Measurements from ENCODE around the gene RNF225.
A peak's percentile ranks its signal among the peaks of the same experiment; 100 is the strongest.
"Not testable (repeated sequence)": the region's sequence is repeated elsewhere in the genome, so short reads cannot be mapped to it uniquely, and the experiment has no call there.

Gene RNF225

DNA sequence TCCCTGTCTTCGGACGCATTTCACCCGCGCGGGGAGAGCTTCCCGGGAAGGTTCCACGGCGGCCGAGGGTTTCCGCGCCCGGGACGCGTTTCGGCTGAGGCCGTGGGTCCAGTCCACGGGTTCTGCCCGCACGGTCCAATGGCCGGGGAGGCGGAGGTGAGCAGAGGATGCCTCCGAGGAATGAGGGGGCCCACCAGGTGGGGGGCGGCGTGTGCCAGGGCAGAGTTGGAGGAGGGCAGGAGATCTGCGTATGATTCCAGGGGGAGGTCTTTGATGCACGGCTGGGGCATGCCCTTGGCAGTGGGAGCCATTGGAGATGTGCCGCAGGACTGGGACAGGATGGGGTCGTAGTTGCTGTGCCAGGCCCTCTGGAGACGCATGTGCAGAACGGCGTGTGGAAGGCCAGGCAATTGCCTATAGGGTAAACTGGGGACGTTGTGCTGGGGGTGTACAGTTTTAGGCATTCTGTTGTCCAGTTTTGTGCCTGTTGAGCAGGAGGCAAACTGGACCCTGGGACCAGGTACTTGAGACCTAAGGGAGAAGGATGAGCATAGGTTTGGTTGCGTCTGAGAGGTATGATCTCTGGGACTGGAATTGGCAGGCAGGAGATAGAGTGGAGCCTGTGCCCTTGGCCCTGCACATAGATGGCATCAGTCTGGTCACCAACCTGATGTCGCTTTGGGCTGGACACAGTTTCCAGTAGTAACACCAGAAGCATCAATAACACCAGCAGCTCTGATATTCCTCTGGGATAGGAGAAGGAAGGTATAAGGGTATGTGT, 13.7 kb downstream of the RNF225 start:
- peak; percentile 76 for DNase-seq

DNA sequence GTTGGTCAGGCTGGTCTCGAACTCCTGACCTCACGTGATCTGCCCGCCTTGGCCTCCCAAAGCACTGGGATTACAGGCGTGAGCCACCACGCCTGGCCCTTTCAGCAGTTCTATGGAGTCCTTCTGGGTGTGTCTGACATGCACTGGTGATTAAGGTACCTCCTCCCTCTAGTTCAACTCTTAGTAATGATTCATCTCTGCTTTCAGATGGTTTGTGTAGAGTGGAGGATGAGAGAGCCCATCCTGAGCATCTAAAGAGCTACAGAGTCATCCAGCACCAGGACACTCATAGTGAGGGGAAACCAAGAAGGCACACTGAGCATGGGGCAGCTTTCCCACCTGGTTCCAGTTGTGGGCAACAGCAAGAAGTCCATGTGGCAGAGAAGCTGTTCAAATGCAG, 21.1 kb downstream of the RNF225 start:
- DNase-seq: no peak

DNA sequence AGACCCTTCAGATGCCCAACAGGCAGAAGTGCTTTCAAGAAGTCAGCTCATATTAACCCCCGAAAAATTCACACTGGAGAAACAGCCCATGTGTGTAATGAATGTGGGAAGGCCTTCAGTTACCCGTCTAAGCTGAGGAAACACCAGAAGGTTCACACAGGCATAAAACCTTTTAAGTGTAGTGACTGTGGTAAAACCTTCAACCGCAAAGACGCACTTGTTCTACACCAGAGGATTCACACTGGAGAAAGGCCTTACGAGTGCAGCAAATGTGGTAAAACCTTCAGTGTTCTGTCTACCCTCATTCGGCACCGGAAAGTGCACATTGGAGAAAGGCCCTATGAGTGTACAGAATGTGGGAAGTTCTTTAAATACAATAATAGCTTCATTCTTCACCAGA, 21.6 kb downstream of the RNF225 start:
- no peak for DNase-seq

DNA sequence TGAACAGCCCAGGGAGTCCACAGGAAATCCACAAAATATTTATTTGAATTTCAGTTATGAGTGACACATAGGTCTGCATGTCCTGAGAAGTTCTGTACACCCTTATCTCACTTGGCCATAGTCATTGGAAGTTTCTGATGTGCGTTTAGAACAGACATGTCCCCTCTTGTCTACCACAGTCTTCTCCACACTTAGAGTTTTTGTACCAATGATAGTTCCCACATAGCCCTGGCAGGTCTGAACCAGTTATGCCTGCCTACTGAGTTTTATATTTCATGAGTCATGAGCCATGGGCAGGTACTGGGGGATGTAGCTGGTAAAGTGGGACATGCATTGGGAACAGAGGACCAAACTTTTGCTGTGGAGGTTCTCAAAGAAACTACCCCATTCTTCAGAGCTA, 33.2 kb downstream of the RNF225 start:
- DNase-seq: no peak

DNA sequence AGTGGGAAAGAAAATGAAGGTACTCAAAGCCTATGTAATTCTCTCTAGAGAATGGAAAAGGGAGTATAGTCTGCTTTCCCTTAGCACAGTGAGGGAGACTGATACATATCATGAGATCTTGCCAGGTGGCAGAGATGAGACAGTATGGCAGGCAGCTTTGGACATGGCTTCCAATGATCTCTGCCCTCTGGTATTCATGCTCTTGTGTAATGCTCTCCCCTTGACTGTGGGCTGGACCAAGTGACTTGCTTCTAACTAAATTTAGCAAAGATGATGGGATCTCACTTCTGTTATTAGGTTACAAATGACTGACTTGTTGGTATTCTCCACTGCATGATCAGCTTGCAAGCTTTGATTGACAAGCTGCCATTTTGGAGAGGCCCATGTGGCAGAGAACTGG, 34.3 kb downstream of the RNF225 start:
- no peak for DNase-seq

DNA sequence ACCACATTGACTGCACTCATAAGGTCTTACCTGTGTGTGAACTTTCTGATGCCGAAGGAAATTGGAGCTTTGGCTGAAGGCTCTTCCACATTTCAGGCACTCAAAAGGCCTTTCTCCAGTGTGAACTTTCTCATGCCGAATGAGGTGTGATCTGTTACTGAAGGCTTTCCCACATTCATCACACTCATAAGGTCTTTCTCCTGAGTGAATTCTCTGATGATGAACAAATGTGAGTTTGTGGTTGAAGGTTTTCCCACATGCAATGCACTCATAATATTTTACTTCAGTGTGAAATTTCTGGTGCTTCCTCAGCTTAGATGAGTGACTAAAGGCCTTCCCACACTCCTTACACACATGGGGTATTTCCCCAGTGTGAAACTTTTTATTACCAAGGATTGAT, 38.8 kb downstream of the RNF225 start:
- DNase-seq: no peak

DNA sequence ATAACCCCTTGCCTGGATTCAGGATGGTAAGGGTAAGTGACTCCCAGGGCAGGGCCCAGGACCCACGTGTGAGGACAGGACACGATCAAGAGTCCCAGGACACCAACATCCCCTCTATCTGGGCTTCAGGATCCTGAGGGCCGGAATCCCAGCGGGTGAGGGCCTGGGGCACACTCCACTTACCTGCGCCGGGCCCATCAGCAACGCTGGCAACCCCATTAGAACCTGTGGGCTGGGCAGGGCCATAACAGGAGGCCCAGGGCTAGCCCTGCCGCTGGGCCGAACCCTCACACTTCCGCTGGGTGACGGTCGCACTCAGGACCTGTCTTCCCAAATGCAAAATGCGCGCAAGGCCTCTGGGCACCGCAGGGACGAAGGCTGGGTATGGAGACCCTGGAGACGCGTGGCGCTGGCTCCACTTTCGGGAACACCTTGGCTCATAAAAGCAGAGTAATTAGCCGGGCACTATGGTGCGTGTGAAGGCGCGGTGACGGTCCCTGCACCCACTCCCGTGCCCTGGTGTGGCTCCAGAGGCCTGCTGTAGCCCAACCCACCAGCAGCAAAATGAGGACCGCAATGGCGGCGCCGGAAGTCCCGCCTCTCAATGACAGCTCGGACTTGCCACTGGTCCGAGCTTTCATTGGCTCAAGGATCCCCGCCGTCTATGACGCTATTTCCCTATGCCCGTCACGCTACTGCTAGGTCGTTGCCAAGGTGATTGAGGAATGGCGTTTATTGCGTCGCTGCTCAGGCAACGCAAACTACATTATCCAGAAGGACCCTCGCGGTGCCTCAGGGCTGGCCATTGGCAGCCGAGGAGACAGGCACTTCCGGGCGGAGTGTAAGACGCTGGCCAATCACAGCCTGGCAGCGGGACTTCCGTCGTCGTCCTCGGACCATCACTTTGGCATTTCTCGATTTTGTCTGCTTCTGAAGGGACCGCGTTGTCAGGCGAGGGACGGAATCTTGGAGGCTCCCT, 44.4 kb downstream of the RNF225 start, which contains the start of gene ZNF132:
TSS of gene ZNF132 (minus strand) at position 578 of the 979 bp plus-strand sequence. CDS start at position 246, 332 bp downstream.
- DNase-seq: peak; percentile 100

DNA sequence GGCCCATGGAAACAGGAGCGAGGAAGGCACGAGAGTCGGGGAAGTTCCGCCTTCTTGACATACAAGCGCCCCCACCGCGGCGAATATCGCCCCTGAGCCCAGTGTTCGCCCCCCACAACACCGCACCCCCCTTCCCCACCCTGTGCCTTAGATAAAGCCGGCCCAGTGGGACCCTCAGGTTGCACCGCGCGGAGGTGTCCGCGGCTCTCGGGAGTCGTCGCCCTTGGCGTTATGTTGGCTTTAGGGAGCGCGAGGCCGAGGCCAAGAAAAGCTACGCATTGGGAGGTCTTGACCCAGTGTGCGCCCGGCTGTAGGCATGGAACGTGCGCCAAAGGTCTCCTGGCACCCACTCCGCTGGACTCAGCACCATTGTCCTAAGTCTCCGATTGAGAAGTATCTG, 45.1 kb downstream of the RNF225 start:
- peak; percentile 14 for DNase-seq

DNA sequence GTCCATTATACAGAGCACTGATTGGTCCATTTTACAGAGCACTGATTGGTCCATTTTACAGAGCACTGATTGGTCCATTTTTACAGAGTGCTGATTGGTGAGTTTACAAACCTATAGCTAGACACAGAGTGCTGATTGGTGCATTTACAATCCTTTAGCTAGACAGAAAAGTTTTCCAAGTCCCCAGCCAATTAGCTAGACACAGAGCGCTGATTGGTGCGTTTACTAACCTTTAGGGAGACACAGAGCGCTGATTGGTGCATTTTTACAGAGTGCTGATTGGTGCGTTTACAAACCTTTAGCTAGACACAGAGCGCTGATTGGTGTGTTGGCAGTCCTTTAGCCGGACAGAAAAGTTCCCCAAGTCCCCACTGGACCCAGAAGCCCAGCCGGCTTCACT, 47.5 kb downstream of the RNF225 start:
- not testable (repeated sequence) for DNase-seq

Data from hematopoietic multipotent progenitor cell treated with erythropoietin and hydrocortisone succinate and interleukin-3 and kit ligand, for 4 days (in vitro differentiated cells).